Measurements from ENCODE around the gene GPR171. TPM values are rescaled to one million over a fixed set of nuclear protein-coding genes. Genes with fewer than 3 reads are reported as not detected.
A peak's percentile ranks its signal among the peaks of the same experiment; 100 is the strongest.
"Not testable (repeated sequence)": the region's sequence is repeated elsewhere in the genome, so short reads cannot be mapped to it uniquely, and the experiment has no call there.

Gene GPR171
- total RNA-seq, 1 experiment from 2014 or later, result not detected

GRCh38 chr3:151169948-151170679 lies 32.9 kb downstream of the GPR171 start:
- BruUV-seq (replicated peaks); H3K27ac Mint-ChIP-seq (ENCODE audit: low read depth, unreplicated experiment); H3K4me3 Mint-ChIP-seq (ENCODE audit: unreplicated experiment); H3K4me1 Mint-ChIP-seq (ENCODE audit: insufficient read depth, unreplicated experiment); POLR2A ChIA-PET; H3K36me3 Mint-ChIP-seq (ENCODE audit: insufficient read depth, unreplicated experiment); H3K9me3 Mint-ChIP-seq (ENCODE audit: unreplicated experiment); DNase-seq (ENCODE audit: unreplicated experiment); H3K27me3 Mint-ChIP-seq (ENCODE audit: insufficient read depth, unreplicated experiment): not testable (repeated sequence)
- intact Hi-C loops (cut with micrococcal nuclease), result loop anchor here (5.0 kb wide), 2 partner anchors 667 to 747 kb away; no protein-coding TSS in a partner anchor
- CTCF ChIA-PET, result interaction anchor here (1.9 to 3.7 kb wide), 3 partner anchors 18 to 113 kb away, joined by 9 to 94 read pairs (median 9); partner anchors contain the start of gene P2RY14
- peak; percentile 4 for TF ChIP-seq CTCF (IDR thresholded peaks at IDR 0.05; ENCODE audit: unreplicated experiment)

- no peak for DNase-seq (ENCODE audit: unreplicated experiment)
- Mint-ChIP-seq H3K4me1 (ENCODE audit: insufficient read depth, unreplicated experiment) (no peaks in the 10 kb centered on the region), H3K36me3 (ENCODE audit: insufficient read depth, unreplicated experiment) (no peaks in the 10 kb centered on the region), H3K27ac (ENCODE audit: low read depth, unreplicated experiment) (no peak overlapping the region), H3K9me3 (ENCODE audit: unreplicated experiment) (no peaks in the 10 kb centered on the region), H3K27me3 (ENCODE audit: insufficient read depth, unreplicated experiment) (no peaks in the 10 kb centered on the region), H3K4me3 (ENCODE audit: unreplicated experiment) (no peak overlapping the region)
- no TSS peak for BruUV-seq (replicated peaks)
- POLR2A ChIA-PET, result no interaction called here
- no peak for TF ChIP-seq CTCF (IDR thresholded peaks at IDR 0.05; ENCODE audit: unreplicated experiment)
- intact Hi-C loops (cut with micrococcal nuclease), result loop anchor here (5.0 kb wide), 2 partner anchors 668 to 748 kb away; no protein-coding TSS in a partner anchor
- CTCF ChIA-PET, result interaction anchor here (0.6 to 3.7 kb wide), 22 partner anchors 9 to 359 kb away, joined by 3 to 94 read pairs (median 6); partner anchors contain the start of gene P2RY14
Measured at GRCh38 chr3:151169262-151169947, 33.6 kb downstream of the GPR171 start.

GRCh38 chr3:151168269-151169094 lies 34.5 kb downstream of the GPR171 start:
- no peaks in the 10 kb centered on the region for H3K4me1 Mint-ChIP-seq (ENCODE audit: insufficient read depth, unreplicated experiment)
- H3K36me3 Mint-ChIP-seq (ENCODE audit: insufficient read depth, unreplicated experiment), result no peaks in the 10 kb centered on the region
- BruUV-seq (replicated peaks), result no TSS peak
- intact Hi-C loops (cut with micrococcal nuclease), result loop anchor here (1.0 to 5.0 kb wide), 4 partner anchors 59 to 749 kb away; no protein-coding TSS in a partner anchor
- CTCF ChIA-PET, result interaction anchor here (0.6 to 3.7 kb wide), 59 partner anchors 9 to 744 kb away, joined by 3 to 94 read pairs (median 5); partner anchors contain the start of gene P2RY14
- H3K9me3 Mint-ChIP-seq (ENCODE audit: unreplicated experiment), result no peaks in the 10 kb centered on the region
- no peak overlapping the region for H3K27ac Mint-ChIP-seq (ENCODE audit: low read depth, unreplicated experiment)
- POLR2A ChIA-PET, result interaction anchor here (0.7 to 1.3 kb wide), 4 partner anchors 57 to 121 kb away, joined by 3 to 6 read pairs (median 4); no protein-coding TSS in a partner anchor
- peak; percentile 88 for TF ChIP-seq CTCF (IDR thresholded peaks at IDR 0.05; ENCODE audit: unreplicated experiment)
- H3K27me3 Mint-ChIP-seq (ENCODE audit: insufficient read depth, unreplicated experiment), result no peaks in the 10 kb centered on the region
- no peak overlapping the region for H3K4me3 Mint-ChIP-seq (ENCODE audit: unreplicated experiment)
- DNase-seq (ENCODE audit: unreplicated experiment), result peak; percentile 82
